Liver (tissue), 9 donors: Measurements from ENCODE around the gene HHLA2. TPM values are rescaled to one million over a fixed set of nuclear protein-coding genes. Genes with fewer than 3 reads are reported as not detected.

ENCODE experiments used
- DNase-seq: peaks from one replicate; pipeline ENCODE4 v3.0.0-alpha.2; 2017; ENCODE audit warnings: low spot score
- H3K27ac ChIP-seq, 2 donors: one replicate each; pipeline ENCODE4 v1.7.0; 2013; ENCODE audit warnings: inconsistent platforms in 2 of 2, low read length in 2 of 2, control low read depth in 1 of 2, low read depth in 1 of 2, mild to moderate bottlenecking in 1 of 2
- H3K27me3 ChIP-seq, 4 donors: one replicate each; pipeline versions ENCODE4 v1.6.1 to v1.7.0; 2013; ENCODE audit warnings: low read length in 3 of 4, inconsistent platforms in 1 of 4, mild to moderate bottlenecking in 1 of 4, moderate library complexity in 1 of 4; ENCODE audit not compliant: control insufficient read depth in 4 of 4, insufficient read depth in 4 of 4
- H3K36me3 ChIP-seq, 4 donors: one replicate each; pipeline versions ENCODE4 v1.6.1 to v1.7.0; 2013; ENCODE audit warnings: low read length in 3 of 4, mild to moderate bottlenecking in 3 of 4, low read depth in 1 of 4, moderate library complexity in 1 of 4; ENCODE audit not compliant: control insufficient read depth in 4 of 4, insufficient read depth in 3 of 4
- H3K4me1 ChIP-seq, 4 donors: one replicate each; pipeline versions ENCODE4 v1.6.1 to v1.7.0; 2013; ENCODE audit warnings: low read length in 3 of 4, mild to moderate bottlenecking in 3 of 4, moderate library complexity in 1 of 4; ENCODE audit not compliant: control insufficient read depth in 4 of 4, insufficient read depth in 4 of 4
- H3K4me3 ChIP-seq, 3 donors: one replicate each; pipeline versions ENCODE4 v1.6.1 to v1.7.0; 2013; ENCODE audit warnings: low read length in 3 of 3, control low read depth in 1 of 3, low read depth in 1 of 3, mild to moderate bottlenecking in 1 of 3
- H3K9ac ChIP-seq, 2 donors: one replicate each; pipeline ENCODE4 v1.7.0; 2013; ENCODE audit warnings: low read length in 2 of 2, mild to moderate bottlenecking in 2 of 2, moderate library complexity in 2 of 2, control low read depth in 1 of 2, low read depth in 1 of 2
- H3K9me3 ChIP-seq, 4 donors: one replicate each; pipeline versions ENCODE4 v1.6.1 to v1.7.0; 2013; ENCODE audit warnings: low read length in 3 of 4; ENCODE audit not compliant: control insufficient read depth in 4 of 4
- EGR1 ChIP-seq, 2 donors: IDR thresholded peaks; 2 replicates each; pipeline ENCODE4 v1.6.1; 2016 to 2018; ENCODE audit warnings: antibody characterized with exemption in 2 of 2, low read depth in 2 of 2
- FOXA1 ChIP-seq: IDR thresholded peaks from 2 replicates; pipeline ENCODE4 v1.6.1; 2016; ENCODE audit warnings: antibody characterized with exemption
- FOXA2 ChIP-seq: IDR thresholded peaks from 2 replicates; pipeline ENCODE4 v1.6.1; 2016; ENCODE audit warnings: antibody characterized with exemption
- HNF4A ChIP-seq, 2 donors: conservative IDR thresholded peaks; 2 replicates each; pipeline ENCODE4 v1.6.1; 2016; ENCODE audit warnings: antibody characterized with exemption in 2 of 2, mild to moderate bottlenecking in 2 of 2
- JUND ChIP-seq, 2 donors: IDR thresholded peaks; 2 replicates each; pipeline ENCODE4 v1.6.1; 2016; ENCODE audit warnings: antibody characterized with exemption in 2 of 2
- RAD21 ChIP-seq, 2 donors: IDR thresholded peaks; 2 replicates each; pipeline ENCODE4 v1.6.1; 2016; ENCODE audit warnings: antibody characterized with exemption in 2 of 2, mild to moderate bottlenecking in 2 of 2
- RXRA ChIP-seq, 2 donors: IDR thresholded peaks; 2 replicates each; pipeline ENCODE4 v1.6.1; 2017 to 2018; ENCODE audit warnings: antibody characterized with exemption in 2 of 2, mild to moderate bottlenecking in 1 of 2
- SP1 ChIP-seq: IDR thresholded peaks from 2 replicates; pipeline ENCODE4 v1.6.1; 2018; ENCODE audit warnings: antibody characterized with exemption, mild to moderate bottlenecking
- YY1 ChIP-seq: IDR thresholded peaks from 2 replicates; pipeline ENCODE4 v1.6.1; 2016; ENCODE audit warnings: antibody characterized with exemption, mild to moderate bottlenecking
- WGBS: extraction: QIAGEN DNeasy Blood & Tissue Kit; methylation state at CpG from one replicate; pipeline ENCODE4 v1.1.7; 2013; 5-methylcytosine and 5-hydroxymethylcytosine counted together
- polyA plus RNA-seq, 2 donors: library from polyadenylated mRNA; stranded (reverse) in 1 of 2; unstranded in 1 of 2; fragments of 200-250 nt in 1 of 2; fragments of >200 nt in 1 of 2; fragmentation: Nextera tagmentation in 1 of 2; extraction: Ambion mirVana in 1 of 2; gene quantifications; one replicate each; pipeline versions ENCODE4 v1.2.1 to v1.2.3, GENCODE V29; 2013 to 2015
- total RNA-seq, 2 donors: library from RNA; depleted of rRNA; stranded (reverse); fragments of >200 nt; gene quantifications; one replicate each; pipeline ENCODE4 v1.2.3, GENCODE V29; 2014
- TF ChIP-seq, protein P1 (sequence below): IDR thresholded peaks from 2 replicates; pipeline ENCODE4 v1.6.1; 2016; ENCODE audit warnings: antibody characterized with exemption
- TF ChIP-seq, protein P2 (sequence below): IDR thresholded peaks from 2 replicates; pipeline ENCODE4 v1.6.1; 2016; ENCODE audit warnings: antibody characterized with exemption
- TF ChIP-seq, protein P3 (sequence below): fragments of 150-350 bp; IDR thresholded peaks from 2 replicates; pipeline ENCODE4 v1.5.1; 2017; ENCODE audit warnings: improper control_type of control experiment, low read depth, low read length; ENCODE audit not compliant: missing input control
- TF ChIP-seq, protein P4 (sequence below): IDR thresholded peaks from 2 replicates; pipeline ENCODE4 v1.6.1; 2016; ENCODE audit warnings: antibody characterized with exemption, mild to moderate bottlenecking
- donor health status: healthy.
- donor health status: healthy.
- donor health status: healthy.
- donor health status: healthy.
- donor health status: healthy.

HHLA2 gene
- total and polyA plus RNA-seq, 4 donors = 0.07 to 0.14 TPM; not detected in 2

DNA sequence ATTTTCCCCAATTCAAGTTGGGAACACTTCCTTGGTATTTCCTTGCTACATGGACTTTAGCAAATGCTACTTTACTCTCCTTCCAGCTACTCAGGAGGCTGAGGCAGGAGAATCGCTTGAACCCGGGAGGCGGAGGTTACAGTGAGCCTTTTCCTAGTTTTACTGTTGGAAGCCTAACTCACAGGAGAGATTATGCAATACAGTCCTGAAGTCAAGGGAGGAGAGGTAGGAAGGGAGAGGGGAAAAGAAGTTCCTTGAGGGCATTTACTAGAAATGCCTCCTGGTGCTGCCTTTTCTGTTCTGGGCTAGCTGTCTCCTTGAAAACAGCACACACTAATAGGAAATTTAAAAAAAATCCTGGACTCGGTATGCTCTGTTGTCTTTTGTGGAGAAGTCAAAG lies 6.2 kb downstream of the HHLA2 start:
- Histone ChIP-seq H3K27ac (no peak overlapping the region), H3K9ac (no peak overlapping the region), H3K9me3 (no peaks in the 10 kb centered on the region), H3K27me3 (no peaks in the 10 kb centered on the region), H3K4me1 (peaks cover 0 to 6% (median 4%) of the 10 kb centered on the region in 4 donors), H3K36me3 (no peaks in the 10 kb centered on the region), H3K4me3 (no peak overlapping the region)
- TF ChIP-seq, protein P1, sequence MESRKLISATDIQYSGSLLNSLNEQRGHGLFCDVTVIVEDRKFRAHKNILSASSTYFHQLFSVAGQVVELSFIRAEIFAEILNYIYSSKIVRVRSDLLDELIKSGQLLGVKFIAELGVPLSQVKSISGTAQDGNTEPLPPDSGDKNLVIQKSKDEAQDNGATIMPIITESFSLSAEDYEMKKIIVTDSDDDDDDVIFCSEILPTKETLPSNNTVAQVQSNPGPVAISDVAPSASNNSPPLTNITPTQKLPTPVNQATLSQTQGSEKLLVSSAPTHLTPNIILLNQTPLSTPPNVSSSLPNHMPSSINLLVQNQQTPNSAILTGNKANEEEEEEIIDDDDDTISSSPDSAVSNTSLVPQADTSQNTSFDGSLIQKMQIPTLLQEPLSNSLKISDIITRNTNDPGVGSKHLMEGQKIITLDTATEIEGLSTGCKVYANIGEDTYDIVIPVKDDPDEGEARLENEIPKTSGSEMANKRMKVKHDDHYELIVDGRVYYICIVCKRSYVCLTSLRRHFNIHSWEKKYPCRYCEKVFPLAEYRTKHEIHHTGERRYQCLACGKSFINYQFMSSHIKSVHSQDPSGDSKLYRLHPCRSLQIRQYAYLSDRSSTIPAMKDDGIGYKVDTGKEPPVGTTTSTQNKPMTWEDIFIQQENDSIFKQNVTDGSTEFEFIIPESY = no peak
- TF ChIP-seq HNF4A (conservative IDR thresholded peaks at IDR 0.05) (no peak), FOXA1 (no peak), JUND (IDR thresholded peaks at IDR 0.05) (no peak), SP1 (no peak), FOXA2 (no peak), EGR1 (IDR thresholded peaks at IDR 0.05; ENCODE audit: low read depth in 2 of 2) (no peak)
- TF ChIP-seq, protein P2, sequence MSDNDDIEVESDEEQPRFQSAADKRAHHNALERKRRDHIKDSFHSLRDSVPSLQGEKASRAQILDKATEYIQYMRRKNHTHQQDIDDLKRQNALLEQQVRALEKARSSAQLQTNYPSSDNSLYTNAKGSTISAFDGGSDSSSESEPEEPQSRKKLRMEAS = no peak
- TF ChIP-seq, protein P3, sequence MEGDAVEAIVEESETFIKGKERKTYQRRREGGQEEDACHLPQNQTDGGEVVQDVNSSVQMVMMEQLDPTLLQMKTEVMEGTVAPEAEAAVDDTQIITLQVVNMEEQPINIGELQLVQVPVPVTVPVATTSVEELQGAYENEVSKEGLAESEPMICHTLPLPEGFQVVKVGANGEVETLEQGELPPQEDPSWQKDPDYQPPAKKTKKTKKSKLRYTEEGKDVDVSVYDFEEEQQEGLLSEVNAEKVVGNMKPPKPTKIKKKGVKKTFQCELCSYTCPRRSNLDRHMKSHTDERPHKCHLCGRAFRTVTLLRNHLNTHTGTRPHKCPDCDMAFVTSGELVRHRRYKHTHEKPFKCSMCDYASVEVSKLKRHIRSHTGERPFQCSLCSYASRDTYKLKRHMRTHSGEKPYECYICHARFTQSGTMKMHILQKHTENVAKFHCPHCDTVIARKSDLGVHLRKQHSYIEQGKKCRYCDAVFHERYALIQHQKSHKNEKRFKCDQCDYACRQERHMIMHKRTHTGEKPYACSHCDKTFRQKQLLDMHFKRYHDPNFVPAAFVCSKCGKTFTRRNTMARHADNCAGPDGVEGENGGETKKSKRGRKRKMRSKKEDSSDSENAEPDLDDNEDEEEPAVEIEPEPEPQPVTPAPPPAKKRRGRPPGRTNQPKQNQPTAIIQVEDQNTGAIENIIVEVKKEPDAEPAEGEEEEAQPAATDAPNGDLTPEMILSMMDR = no peak
- TF ChIP-seq, protein P4, sequence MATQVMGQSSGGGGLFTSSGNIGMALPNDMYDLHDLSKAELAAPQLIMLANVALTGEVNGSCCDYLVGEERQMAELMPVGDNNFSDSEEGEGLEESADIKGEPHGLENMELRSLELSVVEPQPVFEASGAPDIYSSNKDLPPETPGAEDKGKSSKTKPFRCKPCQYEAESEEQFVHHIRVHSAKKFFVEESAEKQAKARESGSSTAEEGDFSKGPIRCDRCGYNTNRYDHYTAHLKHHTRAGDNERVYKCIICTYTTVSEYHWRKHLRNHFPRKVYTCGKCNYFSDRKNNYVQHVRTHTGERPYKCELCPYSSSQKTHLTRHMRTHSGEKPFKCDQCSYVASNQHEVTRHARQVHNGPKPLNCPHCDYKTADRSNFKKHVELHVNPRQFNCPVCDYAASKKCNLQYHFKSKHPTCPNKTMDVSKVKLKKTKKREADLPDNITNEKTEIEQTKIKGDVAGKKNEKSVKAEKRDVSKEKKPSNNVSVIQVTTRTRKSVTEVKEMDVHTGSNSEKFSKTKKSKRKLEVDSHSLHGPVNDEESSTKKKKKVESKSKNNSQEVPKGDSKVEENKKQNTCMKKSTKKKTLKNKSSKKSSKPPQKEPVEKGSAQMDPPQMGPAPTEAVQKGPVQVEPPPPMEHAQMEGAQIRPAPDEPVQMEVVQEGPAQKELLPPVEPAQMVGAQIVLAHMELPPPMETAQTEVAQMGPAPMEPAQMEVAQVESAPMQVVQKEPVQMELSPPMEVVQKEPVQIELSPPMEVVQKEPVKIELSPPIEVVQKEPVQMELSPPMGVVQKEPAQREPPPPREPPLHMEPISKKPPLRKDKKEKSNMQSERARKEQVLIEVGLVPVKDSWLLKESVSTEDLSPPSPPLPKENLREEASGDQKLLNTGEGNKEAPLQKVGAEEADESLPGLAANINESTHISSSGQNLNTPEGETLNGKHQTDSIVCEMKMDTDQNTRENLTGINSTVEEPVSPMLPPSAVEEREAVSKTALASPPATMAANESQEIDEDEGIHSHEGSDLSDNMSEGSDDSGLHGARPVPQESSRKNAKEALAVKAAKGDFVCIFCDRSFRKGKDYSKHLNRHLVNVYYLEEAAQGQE = no peak
- WGBS = 95% methylated on average over 4 of the region's 4 CpGs
- no peak for DNase-seq

DNA sequence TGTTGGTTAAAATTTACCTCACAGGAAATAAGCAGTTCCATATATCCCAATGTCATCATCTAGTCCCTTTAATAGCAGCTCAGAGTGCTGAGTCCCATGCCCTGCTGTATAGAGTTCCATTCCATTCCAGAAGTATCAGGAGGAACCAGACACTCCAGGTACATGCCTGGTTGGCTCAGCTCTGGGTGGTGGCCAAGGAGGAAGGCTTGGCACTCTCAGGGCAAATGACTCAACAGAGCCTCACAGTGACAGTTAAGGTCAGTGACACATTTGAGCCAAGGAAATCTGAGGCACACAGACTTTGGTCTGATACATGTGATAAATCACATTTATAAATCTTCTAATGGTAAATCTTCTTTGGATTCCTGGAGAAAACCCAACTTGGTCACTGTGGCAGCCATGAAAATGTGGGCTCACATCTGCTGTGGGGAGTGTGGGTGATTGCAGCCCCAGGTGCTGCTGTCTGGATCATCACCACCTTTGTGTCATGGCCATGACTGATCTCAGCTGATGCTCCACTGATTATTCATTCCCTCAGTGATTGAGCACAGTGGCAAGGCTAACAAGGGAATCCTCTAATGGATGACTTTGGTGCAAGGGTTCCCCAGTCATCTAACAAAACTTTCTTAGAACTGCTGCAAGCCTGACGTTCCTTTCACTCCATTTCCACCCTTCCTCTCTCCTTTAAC lies 9.3 kb downstream of the HHLA2 start:
- DNase-seq = no peak
- WGBS = 77% methylated on average over 1 of the region's 1 CpG
- no peak overlapping the region for H3K9ac ChIP-seq
- no peaks in the 10 kb centered on the region for H3K36me3 ChIP-seq
- no peaks in the 10 kb centered on the region for H3K27me3 ChIP-seq
- no peak for TF ChIP-seq YY1
- no peak for TF ChIP-seq RXRA (IDR thresholded peaks at IDR 0.05)
- TF ChIP-seq JUND (IDR thresholded peaks at IDR 0.05) = no peak
- TF ChIP-seq, protein P2 = no peak
- TF ChIP-seq HNF4A (conservative IDR thresholded peaks at IDR 0.05) = no peak
- TF ChIP-seq, protein P1 = no peak
- peak in 1 of 2 donors; percentile 4 for TF ChIP-seq RAD21 (IDR thresholded peaks at IDR 0.05)
- no peak overlapping the region for H3K4me3 ChIP-seq
- H3K9me3 ChIP-seq = peaks cover 0 to 5% (median 0%) of the 10 kb centered on the region in 4 donors
- H3K4me1 ChIP-seq = no peaks in the 10 kb centered on the region
- H3K27ac ChIP-seq = no peak overlapping the region
